DMS 273 treated with DMSO at 0.1 percent for 48 hours (cell line): ENCODE measurements around the gene PLCB4.

Experiments
- DNase-seq: peaks from one replicate; lab custom pipeline; 2025; lab: John Stamatoyannopoulos, UW

PLCB4 gene

DNA sequence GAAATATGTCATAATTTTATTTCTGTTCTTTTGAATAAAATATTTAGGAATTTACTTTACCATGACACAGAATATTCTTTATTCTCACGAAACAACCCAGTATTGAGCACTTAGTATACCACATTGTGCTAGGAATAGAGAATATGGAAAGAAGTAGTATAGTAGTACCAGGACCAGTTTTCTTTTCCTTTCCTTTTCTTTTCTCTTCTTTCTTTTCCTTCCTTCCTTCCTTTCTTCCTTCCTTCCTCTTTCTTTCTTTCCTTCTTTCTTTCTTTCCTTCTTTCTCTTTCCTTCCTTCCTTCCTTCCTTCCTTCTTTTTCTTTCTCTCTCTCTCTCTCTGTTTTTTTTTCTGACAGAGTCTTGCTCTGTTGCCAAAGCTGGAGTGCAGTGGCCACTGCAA lies 7.5 kb upstream of the PLCB4 start:
- no peak for DNase-seq

DNA sequence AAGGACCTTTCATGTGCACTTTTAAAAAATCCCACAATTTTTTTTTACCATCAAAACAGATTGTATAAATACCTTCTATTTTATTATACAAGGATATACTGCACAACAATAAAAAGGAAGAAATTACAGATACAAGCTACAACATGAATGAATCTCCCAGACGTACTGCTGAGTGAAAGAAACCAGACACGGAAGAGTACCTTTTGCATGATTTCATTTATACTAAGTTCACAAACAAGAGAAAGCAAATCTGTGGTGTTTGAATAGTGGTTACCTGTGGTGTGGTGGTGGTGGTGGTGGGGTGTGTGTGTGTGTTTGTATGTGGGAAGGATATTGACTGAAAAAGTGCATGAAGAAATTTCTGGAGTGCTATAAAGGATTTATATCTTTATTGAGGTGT lies 6.8 kb upstream of the PLCB4 start:
- DNase-seq: no peak

DNA sequence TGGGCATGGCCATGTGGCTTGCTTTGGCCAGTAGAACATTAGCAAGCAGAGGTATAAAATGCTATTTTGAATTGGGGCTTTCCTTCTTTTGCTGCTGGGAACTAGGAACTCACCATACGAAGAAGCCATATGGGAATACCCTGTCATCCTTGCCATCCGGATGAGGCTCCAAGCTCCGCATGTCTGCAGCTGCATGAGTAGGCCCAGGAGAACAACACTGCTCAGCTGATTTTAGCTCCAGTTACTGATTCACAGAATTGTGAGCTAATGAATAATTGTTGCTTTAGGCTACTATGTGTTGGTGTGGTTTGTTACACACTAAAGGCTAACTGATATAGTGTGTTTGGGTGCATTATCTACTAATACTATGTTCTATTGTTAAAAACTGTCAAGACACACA lies 2.7 kb upstream of the PLCB4 start:
- DNase-seq: no peak

DNA sequence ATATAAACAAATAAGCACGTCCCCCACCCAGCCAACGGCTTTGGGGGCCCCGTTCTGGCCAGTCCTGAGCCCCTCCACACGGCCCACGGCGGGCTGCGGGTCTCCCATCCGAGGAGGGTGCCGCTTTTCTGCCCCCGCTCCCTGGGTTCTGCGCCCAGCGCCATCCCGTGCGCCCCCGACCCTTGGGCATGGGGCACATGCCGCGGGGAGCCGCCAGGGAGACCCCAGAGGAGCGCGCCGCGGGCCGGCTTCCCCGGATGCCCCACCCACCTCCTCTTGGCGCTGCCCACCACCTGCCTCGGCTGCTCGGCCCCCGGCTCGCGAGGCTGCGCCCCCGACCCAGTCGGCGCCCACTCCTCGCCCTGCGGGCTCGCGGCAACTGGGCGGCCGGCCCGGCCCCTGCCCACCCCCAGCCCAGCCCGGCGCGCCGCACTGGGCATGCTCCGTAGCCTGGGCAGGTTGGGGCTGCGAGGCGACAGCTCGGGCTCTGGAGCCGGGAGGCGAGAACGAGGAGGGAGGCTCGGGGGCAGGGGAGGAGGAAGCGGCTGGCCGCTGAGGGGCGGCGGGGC lies 570 bp upstream of the PLCB4 start:
- DNase-seq: no peak

DNA sequence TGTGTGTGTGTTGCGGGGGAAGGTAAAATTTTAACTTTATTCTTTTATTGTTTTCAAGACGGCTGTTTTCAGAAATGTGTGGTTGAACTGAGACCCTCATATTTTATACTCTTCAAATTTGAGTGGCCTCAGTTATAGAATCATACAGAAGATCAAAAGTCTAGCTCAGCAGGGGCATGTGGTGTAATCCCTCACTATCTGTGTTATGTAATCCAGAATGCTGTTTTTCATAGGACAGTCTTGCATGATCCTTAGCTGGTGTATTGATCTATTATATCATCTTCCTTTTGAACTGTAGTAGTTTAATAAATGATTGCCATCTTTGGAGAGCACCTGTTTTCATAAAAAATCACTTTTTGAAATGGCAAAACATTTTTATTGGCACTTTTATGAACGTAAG lies 1.4 kb downstream of the PLCB4 start:
- no peak for DNase-seq

DNA sequence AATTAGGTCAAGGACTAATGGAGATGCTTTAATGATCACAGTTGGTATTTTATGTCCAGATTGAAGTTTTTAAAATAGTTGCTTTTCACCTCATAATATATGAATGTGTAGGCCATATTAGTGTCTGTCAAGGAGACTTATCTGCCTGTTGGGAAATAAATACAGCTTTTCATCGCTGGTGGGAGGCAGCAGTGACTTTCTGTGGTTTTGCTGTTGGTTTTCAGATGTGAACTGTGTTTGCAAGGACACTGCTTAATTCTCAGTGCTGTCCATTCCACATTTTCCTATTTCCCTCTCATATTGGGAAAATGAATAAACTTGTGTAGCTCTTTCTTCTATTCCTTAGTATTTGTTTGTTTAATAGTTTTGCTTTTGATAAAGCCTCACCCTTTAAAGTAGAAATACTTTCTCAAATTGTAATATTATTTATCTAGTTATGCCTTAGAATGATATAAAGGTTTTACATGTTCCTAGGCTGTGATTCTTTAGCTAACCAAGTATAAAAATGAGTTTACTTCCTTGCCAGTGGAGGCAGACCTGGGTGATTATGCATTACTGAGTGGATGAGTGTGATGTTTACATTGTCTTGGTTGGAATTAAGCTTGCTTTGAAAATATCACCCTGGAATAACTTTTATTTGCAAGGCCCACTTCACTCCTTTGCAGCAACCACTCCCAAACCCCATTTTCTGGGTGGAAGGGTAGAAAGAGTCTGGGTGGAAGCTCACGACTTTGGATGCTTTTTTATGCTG lies 3.3 kb downstream of the PLCB4 start:
- no peak for DNase-seq

DNA sequence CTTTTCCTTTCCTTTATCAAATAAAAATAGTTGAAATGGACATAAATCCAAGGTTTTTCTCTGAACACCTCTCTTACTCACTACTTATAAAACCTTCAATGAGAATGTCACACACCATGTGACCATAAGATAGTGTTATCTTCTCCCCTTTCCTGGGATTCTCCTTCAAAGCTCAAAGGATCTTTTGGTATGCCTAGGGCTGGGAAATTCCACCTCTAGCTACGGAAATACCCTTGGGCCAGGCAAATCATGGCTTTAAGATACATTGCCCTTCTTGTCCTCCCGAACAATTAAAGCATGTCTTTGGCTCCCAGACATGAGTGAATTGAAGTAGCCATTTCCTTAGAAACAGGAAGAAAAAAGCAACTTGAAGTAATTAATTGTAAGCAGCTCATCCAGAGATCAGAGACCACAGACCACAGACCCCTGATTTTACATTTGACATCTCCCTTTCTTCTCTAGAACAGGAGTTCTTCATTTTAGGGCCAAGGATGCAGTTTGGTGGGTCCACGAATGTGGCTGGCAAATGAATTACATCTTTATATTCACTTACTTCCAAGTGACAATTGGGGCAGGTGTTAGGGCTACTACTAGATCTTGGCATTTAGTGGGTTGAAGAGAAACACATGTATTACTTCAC lies 4.1 kb downstream of the PLCB4 start:
- no peak for DNase-seq

DNA sequence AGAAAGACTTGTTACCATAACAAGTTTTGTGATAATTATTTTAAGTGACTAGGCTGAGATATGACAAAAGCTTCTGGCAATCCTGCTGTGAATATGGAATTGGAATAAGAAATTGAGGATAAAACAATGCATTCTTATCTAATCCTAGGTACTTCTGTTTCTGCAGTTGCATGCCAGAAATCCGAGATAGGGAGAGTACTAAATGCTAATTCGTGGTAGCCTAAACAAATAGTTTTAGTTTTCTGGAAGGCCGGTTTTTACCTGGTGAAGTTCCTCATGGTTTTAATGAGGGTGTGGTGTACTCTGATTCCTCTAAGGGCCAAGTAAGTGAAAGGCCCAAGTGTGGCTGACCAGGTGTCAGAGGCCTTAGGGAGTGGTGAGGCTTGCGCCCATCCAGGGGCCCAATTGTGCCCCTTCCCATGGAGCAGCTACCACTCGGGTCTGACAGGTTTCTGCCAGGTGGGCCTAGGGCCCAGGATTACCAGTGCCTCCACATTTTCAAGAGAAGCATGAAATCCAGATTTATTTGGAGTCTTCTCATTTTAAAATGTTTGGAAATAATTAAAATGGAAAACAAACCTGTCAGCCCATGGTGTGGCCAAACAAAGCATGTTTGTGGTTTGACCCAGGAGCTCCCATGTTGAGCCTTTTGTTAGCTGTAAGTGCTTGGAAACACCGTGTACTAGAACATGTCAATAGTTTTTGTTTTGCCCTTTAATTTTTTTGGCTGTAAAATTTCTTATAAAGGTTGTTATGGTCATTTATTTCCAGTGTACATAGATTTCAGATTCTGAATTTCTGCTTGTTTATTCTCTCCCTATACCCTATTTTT lies 6.6 kb downstream of the PLCB4 start:
- no peak for DNase-seq

DNA sequence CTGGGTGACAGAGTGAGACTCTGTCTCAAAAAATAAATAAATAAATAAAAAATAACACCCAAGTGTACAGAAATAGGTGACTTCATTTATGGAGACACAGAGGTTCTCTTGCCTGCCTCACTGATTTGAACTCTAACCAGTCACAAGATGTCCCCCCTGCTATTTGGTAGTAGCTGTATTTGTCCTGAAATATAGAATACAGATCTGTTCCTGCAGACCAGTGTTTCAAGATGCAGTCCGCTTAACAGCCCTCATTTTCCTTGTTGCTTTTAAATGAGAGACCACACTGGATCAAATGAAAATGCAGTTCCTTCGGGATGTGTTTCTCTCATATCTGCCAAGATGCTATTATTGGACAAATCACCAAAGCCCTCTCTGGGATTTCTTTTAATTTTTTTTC lies 7.6 kb downstream of the PLCB4 start:
- no peak for DNase-seq

DNA sequence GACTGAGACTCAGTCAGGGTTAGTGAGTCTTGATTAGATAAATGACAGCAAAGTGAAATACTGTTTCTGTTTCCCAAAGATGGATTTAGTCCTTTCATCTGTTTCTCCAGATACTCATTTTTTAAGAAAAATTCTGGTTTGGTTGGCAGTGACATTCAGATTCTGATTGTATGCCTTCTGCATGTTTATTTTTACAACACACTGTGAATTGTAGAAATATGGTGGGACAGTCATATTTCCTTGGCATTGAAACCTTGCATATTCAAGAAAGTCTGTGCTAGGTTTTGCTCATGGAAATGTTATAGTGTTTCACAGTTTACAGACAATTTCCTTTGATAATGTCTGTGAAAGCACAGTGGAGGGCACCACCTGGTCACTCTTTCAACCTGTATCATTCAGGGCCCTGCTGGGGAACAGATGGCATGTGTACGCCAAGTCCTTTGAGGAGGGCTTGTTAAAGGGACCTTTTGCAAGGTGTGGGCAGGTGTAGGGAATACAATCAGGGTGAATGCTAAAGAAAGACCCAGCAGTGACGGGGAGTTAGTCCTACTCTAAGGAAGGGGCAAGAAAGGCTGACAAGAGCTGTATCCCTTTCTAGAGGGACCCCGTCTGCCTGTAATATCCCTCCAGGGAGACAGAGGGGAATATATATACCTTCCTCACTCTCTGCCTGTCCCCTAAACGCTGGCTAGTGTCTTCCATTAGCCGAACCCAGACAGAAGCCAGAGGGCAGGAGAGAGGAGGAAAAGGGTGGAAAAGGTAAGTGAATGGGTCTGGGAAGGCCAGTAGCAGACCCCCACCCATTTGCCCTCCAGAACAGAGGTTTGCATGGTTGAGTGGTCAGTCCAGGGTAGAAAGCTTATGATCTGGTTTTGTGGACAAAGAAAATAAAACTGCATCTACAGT lies 10.2 kb downstream of the PLCB4 start:
- DNase-seq: no peak

DNA sequence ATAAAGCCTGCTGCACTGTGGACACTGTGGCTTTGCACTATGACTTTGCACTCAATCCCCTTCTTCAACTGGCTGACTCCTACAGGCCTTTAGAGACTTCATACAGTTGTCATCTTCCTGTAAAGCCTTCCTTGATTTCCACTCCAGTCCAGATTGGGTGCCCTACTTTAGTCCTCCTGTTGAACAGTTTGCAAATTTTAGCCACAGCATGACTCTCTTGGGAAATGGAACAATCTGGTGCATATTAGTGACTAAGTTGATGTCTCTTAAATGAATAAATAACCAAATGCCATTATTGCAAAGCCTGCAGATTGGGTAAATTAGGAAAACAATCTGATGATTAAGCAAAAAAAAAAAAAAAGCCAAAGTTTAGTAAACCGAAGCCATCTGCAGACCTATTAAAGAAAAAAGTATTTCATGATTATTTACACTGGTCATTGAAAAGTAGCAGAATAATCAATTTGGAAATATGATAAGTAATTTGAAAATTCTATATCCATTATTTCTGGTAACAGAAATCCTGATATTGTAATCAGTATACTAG lies 12.6 kb downstream of the PLCB4 start:
- DNase-seq: peak; percentile 42

DNA sequence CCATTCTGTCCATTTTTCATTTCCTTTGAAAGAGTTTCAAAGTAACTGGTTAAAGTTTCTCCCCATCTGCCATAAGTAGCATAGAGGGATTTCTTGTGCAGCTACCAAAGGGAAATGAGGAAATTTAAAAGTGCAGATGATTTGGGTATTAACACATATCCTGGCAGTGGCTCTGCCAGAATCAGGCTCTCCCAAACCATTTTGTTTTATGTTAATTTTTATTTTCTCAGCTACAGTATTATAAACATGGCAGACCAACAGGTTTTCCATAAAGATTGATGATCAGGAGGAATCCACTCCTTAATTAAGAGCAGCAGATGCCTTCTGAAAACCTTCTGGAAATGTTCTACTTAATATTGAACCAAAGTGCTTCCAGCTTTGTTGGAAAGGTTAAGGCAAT lies 13.9 kb downstream of the PLCB4 start:
- peak; percentile 67 for DNase-seq

DNA sequence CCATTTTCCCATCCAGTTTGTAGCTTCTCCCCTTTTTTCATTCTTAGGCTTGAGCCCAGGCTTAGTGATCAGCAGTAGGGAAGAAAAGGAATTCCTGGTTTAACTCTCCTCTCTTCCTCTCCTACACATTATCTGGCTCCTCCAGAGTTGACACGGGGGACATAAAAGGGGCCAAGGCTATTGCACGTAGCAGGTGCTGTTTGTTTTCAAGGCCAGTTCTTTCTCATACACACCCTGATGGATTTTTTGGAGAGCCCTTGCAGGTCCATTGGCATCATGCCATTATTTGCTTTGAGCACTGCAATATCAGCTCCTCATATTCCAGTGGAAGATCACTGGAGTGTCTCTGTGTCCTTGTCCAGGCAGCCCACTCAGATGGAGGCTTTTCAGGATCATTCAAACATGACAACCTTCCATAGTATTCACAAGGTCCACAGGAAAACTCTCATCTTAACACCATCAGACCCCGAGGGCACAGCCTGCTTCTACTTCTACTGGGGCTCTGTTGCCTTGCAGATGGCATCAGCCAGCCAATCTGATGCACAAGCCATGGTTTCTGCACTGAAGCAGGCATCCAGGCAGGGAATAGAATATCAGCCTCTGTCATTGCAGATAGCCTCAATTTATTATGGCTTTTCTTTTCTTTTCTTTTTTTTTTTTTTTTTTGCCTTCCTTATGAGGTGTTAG lies 18.8 kb downstream of the PLCB4 start:
- no peak for DNase-seq

DNA sequence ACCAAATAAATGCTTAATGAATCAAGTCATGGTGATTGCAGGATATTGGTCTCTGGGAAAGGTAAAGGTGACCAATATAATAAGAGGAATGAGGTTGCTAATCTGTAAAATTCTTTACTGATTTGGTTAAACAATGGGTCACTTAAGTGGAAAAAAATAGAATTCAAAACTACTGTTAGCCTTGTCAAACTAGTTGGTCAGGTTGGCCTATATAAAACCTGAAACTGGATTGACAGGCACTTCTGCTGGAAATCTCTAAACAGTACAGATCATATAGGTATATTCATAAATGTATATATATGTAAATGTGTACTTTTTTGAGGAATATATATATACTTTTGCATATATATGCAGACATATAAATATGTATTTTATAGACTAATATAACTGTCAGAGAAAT lies 19.7 kb downstream of the PLCB4 start:
- DNase-seq: no peak

DNA sequence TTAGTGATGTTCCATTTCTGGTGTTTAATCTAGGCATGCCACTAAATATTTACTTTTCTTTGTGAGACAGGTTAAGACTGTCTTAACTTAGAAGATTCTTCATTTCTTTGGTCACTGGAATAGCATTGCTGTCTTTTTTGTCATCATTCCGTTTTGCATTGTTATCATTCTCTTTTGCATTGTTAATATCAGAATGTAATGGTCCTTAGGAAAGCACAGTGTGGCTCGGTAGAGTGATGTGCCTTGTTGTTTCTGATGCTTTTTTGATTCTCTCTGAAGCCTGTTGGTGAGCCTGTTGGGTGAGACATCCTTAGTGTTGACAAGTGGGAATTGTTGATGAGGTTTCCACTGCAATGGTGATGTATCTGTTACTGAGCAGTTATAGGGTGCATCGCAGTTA lies 23.2 kb downstream of the PLCB4 start:
- no peak for DNase-seq

DNA sequence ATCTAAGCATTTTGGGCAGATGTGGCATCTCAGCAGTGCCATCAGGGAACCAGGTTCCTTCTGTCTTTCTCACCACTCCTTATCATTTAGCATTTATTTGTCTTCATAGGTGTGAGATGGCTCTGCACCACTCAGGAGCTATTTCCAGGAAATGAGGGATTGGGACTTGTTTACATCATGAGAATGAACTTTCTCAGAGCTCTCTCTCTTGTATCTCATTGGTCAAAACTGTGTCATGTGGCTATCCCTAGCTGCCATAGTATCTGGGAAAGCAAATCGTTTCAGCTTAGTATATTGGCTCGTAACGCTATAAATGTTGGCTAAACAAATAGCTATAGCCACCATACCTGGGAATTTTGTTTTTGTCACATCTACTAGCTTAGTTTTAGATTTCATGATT lies 23.8 kb downstream of the PLCB4 start:
- no peak for DNase-seq

DNA sequence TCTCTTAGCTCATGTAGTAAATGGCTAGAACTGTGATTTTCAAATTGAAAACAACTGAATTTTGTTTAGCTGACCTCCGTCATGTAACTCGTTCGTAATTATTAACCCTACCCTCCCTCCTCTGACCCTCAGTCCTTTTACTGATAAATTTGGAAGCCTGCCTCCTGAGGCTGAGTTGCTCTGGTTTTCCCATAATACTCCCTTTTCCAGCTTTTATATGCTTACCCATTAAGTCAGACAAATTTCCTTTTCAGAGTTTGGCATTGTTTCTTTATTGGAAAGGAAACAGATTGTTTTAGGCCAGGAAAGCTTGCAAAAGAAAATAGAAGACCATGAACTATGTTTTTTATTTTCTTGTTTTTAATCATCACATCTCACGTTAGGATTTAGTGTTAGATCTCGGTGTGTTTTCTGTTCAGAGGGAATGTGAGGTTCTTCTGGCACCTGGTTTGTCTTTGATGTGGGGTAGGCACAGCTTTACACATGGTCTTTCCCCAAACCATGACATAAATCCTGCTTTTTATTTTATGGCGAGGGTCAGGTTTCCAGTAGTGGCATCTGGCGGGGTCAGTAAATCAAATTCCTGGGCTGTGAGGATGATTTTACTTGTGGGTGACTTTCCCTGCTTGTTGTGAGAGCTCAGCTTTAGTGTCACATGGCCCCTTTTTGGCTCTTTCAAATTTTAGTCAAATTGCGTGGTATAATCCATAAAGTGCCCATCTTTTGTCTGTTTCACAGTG lies 24.5 kb downstream of the PLCB4 start:
- no peak for DNase-seq

DNA sequence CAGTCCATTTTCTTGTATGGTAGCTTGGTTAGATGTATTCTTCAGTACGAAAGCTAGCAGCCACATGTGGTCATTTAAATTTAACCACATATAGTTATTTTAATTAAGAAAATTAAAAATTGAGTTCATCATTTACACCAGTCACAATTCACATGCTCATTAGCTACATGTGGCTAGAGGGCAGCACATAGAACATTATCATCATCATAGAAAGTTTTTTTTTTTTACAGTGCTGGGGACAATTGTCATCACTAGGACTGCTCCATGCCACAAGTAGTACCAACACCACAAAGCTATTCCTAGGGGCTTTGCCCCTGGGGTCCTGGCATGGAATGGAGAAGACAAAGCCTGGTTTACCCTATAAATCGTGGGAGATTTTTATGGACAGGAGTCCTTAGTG lies 30.5 kb downstream of the PLCB4 start:
- DNase-seq: no peak

DNA sequence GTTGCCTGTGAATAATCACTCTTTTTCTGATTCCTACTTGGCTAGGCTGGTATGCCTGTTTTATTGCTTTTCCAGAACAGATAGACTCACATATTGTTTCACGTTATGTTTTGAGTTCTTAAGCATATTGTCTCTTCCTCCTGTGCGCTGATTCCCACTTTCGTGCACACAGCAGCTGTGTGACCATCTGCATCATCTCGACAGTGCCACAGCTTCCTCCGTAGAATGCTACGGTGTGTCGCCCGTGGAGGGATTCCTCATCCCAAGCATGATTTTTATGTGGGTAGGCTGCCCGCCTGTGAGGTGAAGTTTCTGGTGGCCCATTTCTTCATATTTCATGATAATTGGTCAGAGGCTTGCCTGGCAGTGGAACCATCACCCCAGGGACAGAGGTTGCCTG lies 31.8 kb downstream of the PLCB4 start:
- DNase-seq: no peak

DNA sequence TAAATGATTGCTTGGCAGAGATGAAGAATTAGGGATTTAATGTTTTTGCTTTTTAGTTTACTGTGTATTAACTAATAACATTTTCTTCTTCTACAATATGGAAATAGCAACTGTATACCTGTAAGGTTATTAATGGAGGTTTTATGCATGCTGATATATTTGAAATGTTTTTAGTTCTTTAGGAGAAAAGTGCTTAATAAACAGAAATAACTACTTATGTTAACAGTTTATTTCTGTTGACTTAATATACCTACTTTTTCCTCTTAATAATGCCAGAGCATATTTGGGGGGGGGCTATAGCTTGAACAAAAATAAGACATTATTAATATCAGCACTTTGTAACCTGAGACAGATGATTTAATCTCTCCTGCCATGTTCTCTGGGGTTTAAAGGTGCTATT lies 33.6 kb downstream of the PLCB4 start:
- DNase-seq: no peak
